NCI-H2171 treated with DMSO at 0.1 percent for 48 hours (cell line): ENCODE data around the gene SLC12A4.
"Not testable (repeated sequence)": the region's sequence is repeated elsewhere in the genome, so short reads cannot be mapped to it uniquely, and the experiment has no call there.

ENCODE experiments used
- DNase-seq: peaks from one replicate; lab custom pipeline; 2025; lab: John Stamatoyannopoulos, UW

Gene SLC12A4

DNA sequence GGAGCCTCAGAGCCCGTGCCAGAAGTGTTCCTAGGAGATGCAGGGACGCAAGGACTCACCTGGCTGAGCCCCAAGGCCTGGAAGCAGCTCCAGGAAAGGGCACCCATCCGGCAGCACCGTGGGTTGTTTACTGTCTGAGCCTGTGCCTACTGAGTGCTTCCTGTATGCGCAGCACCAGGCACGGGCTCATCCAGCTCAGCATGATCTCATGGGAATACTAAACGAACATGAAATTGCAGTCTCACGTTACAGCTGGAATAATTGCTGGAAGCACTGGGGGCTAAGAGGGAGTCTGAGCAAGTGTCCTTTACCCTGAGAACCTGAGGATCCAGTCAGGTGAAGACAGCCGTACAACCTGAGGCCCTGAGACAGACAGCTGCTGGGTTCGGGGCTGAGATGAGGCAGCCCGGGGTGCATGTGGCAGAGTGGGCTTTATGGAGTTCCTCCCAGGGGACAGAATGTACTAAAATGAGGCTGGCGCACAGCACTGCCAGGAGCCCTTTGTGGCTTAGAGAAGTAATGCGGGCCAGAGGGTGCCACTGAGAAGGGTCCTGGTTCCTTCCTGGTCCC is 42.2 kb downstream of the SLC12A4 start:
- DNase-seq = peak; percentile 98

DNA sequence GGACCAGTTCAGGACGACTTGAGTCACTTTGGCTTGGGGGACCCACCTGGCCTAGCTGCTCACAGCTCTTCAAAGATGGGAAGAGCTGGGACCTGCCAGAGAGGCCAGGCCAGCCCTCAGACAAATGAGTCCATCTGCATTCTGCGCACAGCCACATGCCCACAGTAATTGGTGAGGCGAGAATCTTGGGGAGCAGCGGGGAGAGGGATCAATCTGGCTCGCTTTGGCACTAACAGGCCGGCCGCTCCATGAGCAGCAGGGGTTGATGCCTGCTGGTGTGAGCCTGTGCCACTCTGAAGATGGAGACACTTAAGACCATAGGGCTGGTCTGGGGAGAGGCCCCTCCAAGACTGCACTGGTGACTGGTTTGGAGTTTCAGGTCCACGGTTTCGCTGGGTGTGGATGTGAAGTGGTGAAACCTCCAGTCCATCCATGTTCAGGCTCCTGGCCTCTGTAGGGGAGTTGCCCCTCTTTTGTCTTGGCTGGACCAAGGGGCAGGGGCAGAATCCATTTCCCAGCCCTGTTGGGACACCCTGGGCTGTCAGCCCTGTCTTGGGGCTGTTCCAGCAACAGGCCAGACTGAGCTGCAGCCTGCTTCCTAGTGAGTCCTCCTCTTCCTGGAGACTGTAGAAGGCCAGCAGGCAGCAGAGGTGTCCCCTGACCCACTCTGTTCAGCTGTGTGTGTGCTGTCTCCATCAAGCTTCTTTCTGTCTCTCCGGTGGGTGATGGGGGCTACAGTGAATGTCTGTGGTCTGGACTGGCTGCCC is 44.1 kb downstream of the SLC12A4 start:
- no peak for DNase-seq

- DNase-seq = peak; percentile 92
These were observed 44.9 kb downstream of the SLC12A4 start for GRCh38 chr16:67923414-67924116.

DNA sequence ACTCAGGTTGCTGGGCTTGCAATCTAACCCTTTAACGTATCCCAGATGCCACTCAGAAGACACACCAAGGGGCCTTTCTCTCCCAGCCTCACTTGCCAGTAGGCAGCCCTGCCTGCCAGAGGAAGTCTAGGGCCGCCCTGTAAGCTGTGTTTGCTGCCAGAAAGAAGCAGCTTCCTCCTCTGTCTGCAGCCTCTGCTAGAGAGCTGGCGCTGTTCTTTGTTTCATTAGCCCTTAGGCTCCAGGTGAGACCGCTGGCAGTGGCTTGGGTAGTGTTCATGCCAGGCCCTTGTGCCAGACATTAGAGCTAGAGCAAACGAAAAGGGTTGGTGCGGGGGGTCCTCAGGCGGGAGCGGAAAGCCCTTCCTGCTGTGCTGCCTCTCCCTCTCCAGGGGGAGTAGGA is 45.7 kb downstream of the SLC12A4 start:
- peak; percentile 33 for DNase-seq

GRCh38 chr16:67922221-67922620 is 46.2 kb downstream of the SLC12A4 start:
- no peak for DNase-seq

GRCh38 chr16:67919622-67920221 is 48.7 kb downstream of the SLC12A4 start:
- DNase-seq = no peak

GRCh38 chr16:67917852-67918236 is 50.6 kb downstream of the SLC12A4 start:
- no peak for DNase-seq

DNA sequence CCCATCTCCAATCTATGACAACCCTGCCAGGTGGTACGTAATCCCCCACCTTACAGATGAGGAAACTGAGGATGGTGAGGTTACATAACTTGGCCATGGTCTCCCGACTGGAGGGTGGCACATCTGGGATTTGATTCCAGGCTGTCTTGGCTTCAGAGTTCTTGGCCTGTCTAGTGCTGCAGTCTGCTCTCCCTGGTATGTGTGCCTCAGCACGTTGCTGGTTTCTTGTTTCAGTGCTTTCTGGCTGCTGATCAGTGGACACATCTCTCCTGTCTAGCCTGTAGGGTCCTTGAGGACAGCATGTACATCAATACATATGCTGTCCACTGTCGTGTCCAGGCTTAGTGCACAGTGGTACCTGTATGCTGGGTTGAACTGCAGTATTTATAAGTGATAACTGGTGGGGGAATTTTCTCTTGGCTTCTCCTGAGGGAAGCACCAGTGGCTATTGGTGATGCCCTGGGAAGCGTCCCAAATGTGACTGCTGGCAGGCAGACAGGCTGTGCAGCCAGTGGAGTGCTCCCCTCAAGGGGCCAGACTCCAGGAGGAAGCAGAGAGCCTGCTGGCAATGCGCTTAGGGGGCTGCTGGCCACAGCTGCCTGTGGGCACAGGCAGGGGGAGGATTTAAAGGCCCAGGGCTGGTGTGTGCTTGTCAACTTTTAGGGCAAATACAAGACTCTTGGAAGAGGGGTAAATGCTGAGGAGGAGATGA is 51.1 kb downstream of the SLC12A4 start:
- peak; percentile 16 for DNase-seq

DNA sequence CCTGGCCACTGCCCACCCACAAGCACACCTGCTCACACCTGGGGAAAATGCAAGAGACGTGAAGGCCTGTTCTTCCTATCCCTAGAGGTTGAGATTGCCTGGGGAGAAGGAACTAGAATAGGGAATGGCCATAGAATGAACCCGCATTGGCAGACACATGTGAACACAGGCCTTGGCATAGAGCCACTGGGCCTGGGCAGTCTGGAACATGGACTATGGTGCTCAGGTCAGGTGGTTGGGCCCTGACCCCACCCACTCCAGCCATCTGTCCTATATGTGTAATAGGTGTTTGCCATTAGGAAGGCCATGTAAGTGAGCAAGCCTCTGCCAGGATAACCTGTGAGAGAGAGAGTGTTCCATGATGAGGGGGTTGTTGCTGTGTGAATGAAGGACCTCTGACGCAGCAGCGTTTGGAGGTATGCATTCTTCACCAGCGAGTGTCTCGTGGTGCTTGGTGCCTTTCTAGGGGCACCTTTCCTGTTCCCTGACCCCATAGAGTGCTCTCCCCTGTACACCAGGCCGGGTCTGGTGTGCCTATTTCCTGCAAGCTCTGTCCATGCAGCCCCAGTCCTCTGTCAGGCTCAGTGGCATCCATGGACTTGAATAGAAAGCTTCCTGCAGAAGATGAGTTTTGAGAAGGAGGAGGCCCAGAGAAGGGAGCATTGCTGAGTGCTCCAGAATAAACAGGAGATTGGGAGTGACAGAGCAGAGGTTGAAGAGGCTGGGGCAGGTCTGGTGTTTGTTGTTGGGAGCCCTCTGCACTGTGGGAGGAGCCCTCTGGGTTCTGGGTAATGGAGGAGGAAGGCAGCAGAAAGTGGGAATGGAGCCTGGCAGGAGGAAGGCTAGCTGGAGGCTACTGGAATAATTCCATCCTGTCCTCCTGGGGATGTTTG is 52.4 kb downstream of the SLC12A4 start:
- no peak for DNase-seq

GRCh38 chr16:67915496-67915769 is 53.0 kb downstream of the SLC12A4 start:
- not testable (repeated sequence) for DNase-seq

GRCh38 chr16:67914758-67915495 is 53.5 kb downstream of the SLC12A4 start:
- DNase-seq = no peak

- peak; percentile 68 for DNase-seq
These were observed 58.3 kb downstream of the SLC12A4 start for GRCh38 chr16:67910158-67910557.

- DNase-seq = no peak
These were observed 59.2 kb downstream of the SLC12A4 start for GRCh38 chr16:67909056-67909742.

DNA sequence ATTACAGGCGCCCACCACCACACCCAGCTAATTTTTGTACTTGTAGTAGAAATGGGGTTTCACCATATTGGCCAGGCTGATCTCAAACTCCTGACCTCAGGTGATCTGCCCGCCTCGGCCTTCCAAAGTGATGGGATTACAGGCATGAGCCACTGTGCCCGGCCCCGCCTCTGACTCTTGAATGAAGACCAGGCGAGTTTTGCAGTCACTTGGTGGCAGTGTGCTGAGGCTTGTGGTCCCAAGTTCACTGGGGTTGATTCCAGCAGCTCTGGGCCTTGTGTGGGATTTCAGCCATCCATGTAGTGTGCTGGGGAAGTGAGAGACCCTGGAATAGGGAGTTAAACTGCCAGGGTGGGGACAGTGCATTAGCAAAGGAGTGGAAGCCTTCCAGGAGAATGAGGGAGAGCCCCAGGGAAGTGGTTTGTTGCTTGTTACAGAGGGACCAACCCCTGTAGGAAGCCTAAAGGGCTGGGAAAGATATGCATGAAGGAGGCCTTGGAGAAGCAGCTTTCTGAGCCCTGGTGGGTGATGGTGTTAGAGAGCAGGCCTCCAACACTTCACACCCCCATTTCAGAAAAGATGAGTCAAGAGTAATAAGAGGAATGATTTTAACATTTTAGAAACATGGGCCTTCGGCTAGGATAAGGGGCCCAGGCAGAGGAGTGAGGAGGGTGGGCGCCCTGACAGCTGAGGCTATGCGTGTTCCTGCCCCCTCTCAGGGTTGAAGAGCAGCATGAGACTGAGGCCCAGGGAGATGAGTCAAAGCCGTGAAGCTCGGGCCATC is 60.8 kb downstream of the SLC12A4 start:
- no peak for DNase-seq

DNA sequence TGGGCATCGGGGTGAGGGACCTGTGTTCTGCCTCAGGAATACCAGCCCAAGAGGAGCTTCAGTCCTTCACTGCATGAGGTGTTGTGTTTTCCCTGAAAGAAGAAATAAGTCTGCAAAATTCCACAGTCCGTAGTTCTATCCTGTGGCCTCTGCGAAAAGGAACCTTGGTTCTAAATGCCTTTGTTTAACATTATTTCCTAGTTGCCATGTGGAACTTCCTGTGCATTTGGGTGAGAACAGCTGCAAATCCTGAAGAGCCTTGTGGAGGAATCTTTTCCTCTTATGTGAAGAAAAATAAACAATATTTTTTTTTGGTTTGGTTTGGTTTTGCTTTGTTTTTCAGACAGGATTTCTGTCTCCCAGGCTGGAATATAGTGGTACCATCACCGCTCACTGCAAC is 65.6 kb downstream of the SLC12A4 start:
- no peak for DNase-seq

GRCh38 chr16:67901734-67902133 is 66.7 kb downstream of the SLC12A4 start:
- DNase-seq = no peak

DNA sequence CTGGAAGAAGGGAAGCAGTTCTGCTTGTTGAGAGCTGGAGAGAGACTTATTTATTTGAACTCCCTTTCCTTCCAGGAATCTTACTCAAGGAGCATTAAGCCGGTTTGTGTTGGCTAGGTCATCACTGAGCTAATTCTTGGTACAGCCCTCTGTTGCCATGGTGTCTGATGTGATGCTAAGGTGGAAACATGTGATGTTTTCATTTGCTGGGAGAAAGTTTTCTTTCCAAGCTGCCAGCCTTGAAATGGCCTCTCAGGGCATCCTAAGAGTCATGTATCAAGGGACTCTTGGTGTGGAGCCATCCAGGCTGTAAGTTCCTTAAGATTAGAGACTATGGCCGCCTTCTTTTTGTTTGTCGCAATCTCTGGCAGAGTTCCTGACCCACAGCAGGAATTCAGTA is 71.2 kb downstream of the SLC12A4 start:
- DNase-seq = no peak

GRCh38 chr16:67893743-67894399 is 74.6 kb downstream of the SLC12A4 start:
- no peak for DNase-seq
